Right lobe of liver (tissue), 6 donors: ENCODE data around the gene MPZL1. TPM values are rescaled to one million over a fixed set of nuclear protein-coding genes. Genes with fewer than 3 reads are reported as not detected.

Source experiments
- ATAC-seq, 4 donors: fragments of 200-7000 bp; cut with Tn5 transposase; one replicate each; pipeline ENCODE4 v1.9.1; 2020; ENCODE audit warnings: mild to moderate bottlenecking in 4 of 4, moderate library complexity in 4 of 4
- DNase-seq, 3 donors: peaks; one replicate each; pipeline ENCODE4 v3.0.0-alpha.2; 2020
- H3K27ac ChIP-seq, 3 donors: fragments of 200-600 bp; one replicate each; pipeline ENCODE4 v1.8.0; 2022
- H3K27me3 ChIP-seq, 2 donors: fragments of 200-600 bp; one replicate each; pipeline ENCODE4 v1.8.0; 2022
- H3K36me3 ChIP-seq, 4 donors: fragments of 200-600 bp; sonication (generic) in 1 of 4; one replicate each; pipeline versions ENCODE4 v1.5.1 to v1.8.0; 2017 to 2022; ENCODE audit warnings: control low read depth in 1 of 4
- H3K4me1 ChIP-seq, 4 donors: fragments of 200-600 bp; sonication (generic) in 1 of 4; one replicate each; pipeline versions ENCODE4 v1.5.1 to v1.8.0; 2017 to 2022; ENCODE audit warnings: control low read depth in 1 of 4
- H3K4me3 ChIP-seq, 3 donors: fragments of 200-600 bp; one replicate each; pipeline ENCODE4 v1.8.0; 2022
- H3K9me3 ChIP-seq, 4 donors: fragments of 200-600 bp; sonication (generic) in 1 of 4; one replicate each; pipeline versions ENCODE4 v1.5.1 to v1.8.0; 2017 to 2022; ENCODE audit warnings: control low read depth in 1 of 4
- CTCF ChIP-seq, 4 donors: fragments of 200-600 bp in 3 of 4; fragments of 450-650 bp in 1 of 4; IDR thresholded peaks; one replicate each; pipeline versions ENCODE4 v1.5.1 to v1.8.0; 2016 to 2022; ENCODE audit warnings: antibody characterized with exemption in 4 of 4, mild to moderate bottlenecking in 2 of 4
- POLR2A ChIP-seq: fragments of 450-650 bp; IDR thresholded peaks from one replicate; pipeline ENCODE4 v1.6.1; 2017; ENCODE audit warnings: antibody characterized with exemption, mild to moderate bottlenecking
- WGBS: methylation state at CpG from one replicate; pipeline ENCODE4 v1.1.6; 2018; ENCODE audit warnings: low coverage, low lambda C conversion rate; ENCODE audit not compliant: insufficient coverage; ENCODE audit errors: missing lambda C conversion rate; 5-methylcytosine and 5-hydroxymethylcytosine counted together
- intact Hi-C, 2 donors: fragments of 100-400 bp; cut with DNase I; formaldehyde crosslinking; loops; one replicate each; pipeline versions ENCODE4 v1.11.2 to v1.14.1; 2022
- total RNA-seq, 6 experiments: library from RNA; depleted of rRNA in 2 of 6; stranded (reverse); fragments of >200 nt in 2 of 6; fragmentation: NEBNext Ultra II Directional in 3 of 6; extraction: Animal tissue kit (Norgen Biotek cat#: 25700) in 3 of 6; gene quantifications; one replicate each; pipeline versions ENCODE4 v1.1.0 to v1.2.4, GENCODE V29; 2016 to 2023
- donor health status: DM: no; HTN: yes; CAD: no.
- donor health status: DM: no; HTN: no; CAD: no.
- donor health status: DM: no; HTN: no; CAD: no.
- donor health status: DM: no; HTN: yes; CAD: no.
- donor health status: DM: no; HTN: yes; CAD: no.

Gene MPZL1
- total RNA-seq, 6 experiments from 2014 or later: 15.7 to 43.3 (median 18.9) TPM

GRCh38 chr1:167749741-167750140 is 28.0 kb downstream of the MPZL1 start:
- Histone ChIP-seq H3K36me3 (no peaks in the 10 kb centered on the region), H3K27ac (no peak overlapping the region), H3K27me3 (no peaks in the 10 kb centered on the region), H3K9me3 (no peaks in the 10 kb centered on the region), H3K4me3 (no peak overlapping the region), H3K4me1 (peaks cover 0 to 14% (median 6%) of the 10 kb centered on the region in 4 donors)
- WGBS: 72% methylated on average over 2 of the region's 2 CpGs
- intact Hi-C loops: no loop called here
- ATAC-seq (no peak), DNase-seq (no peak)
- TF ChIP-seq POLR2A (no peak), CTCF (IDR thresholded peaks at IDR 0.05) (no peak)

- Histone ChIP-seq H3K27me3 (no peaks in the 10 kb centered on the region), H3K4me1 (peaks cover 0 to 14% (median 6%) of the 10 kb centered on the region in 4 donors), H3K36me3 (no peaks in the 10 kb centered on the region), H3K4me3 (no peak overlapping the region), H3K9me3 (no peaks in the 10 kb centered on the region), H3K27ac (no peak overlapping the region)
- TF ChIP-seq POLR2A (no peak), CTCF (IDR thresholded peaks at IDR 0.05) (no peak)
- DNase-seq: no peak
- intact Hi-C loops: no loop called here
- 96% methylated on average over 2 of the region's 2 CpGs for WGBS
- ATAC-seq: no peak
Observed at GRCh38 chr1:167750641-167751040, 28.9 kb downstream of the MPZL1 start.

GRCh38 chr1:167751676-167752075 is 29.9 kb downstream of the MPZL1 start:
- H3K4me3 ChIP-seq: no peak overlapping the region
- H3K4me1 ChIP-seq: peaks cover 0 to 14% (median 6%) of the 10 kb centered on the region in 4 donors
- TF ChIP-seq POLR2A: no peak
- TF ChIP-seq CTCF (IDR thresholded peaks at IDR 0.05): no peak
- H3K27ac ChIP-seq: peak overlapping the region; percentile 14 to 54 (median 45)
- no peaks in the 10 kb centered on the region for H3K27me3 ChIP-seq
- ATAC-seq: no peak
- H3K36me3 ChIP-seq: no peaks in the 10 kb centered on the region
- DNase-seq: no peak
- H3K9me3 ChIP-seq: no peaks in the 10 kb centered on the region
- WGBS: 92% methylated on average over 1 of the region's 1 CpG
- intact Hi-C loops: no loop called here

GRCh38 chr1:167752219-167752985 is 30.6 kb downstream of the MPZL1 start:
- Histone ChIP-seq H3K36me3 (no peaks in the 10 kb centered on the region), H3K9me3 (no peaks in the 10 kb centered on the region), H3K27ac (peak overlapping the region; percentile 45 to 56 (median 54)), H3K27me3 (no peaks in the 10 kb centered on the region), H3K4me1 (peaks cover 0 to 14% (median 6%) of the 10 kb centered on the region in 4 donors), H3K4me3 (no peak overlapping the region)
- no peak for TF ChIP-seq POLR2A
- TF ChIP-seq CTCF (IDR thresholded peaks at IDR 0.05): no peak
- intact Hi-C loops: no loop called here
- no peak for DNase-seq
- ATAC-seq: peak; percentile 88 to 92 (median 91)
